Left ventricle myocardium inferior (tissue), 1 donor: Measurements from ENCODE around the gene KCNA4. TPM values are rescaled to one million over a fixed set of nuclear protein-coding genes. Genes with fewer than 3 reads are reported as not detected.

Experiments used
- DNase-seq: peaks from one replicate; pipeline ENCODE4 v3.0.0-alpha.2; 2020
- H3K27ac ChIP-seq: fragments of 200-600 bp; replicated peaks from 2 replicates; pipeline ENCODE4 v1.8.0; 2021
- H3K27me3 ChIP-seq: fragments of 200-600 bp; 2 replicates; pipeline ENCODE4 v1.8.0; 2021; ENCODE audit warnings: low read depth
- H3K36me3 ChIP-seq: fragments of 200-600 bp; 2 replicates; pipeline ENCODE4 v1.8.0; 2021
- H3K4me1 ChIP-seq: fragments of 200-600 bp; 2 replicates; pipeline ENCODE4 v1.8.0; 2021
- H3K4me3 ChIP-seq: fragments of 200-600 bp; 2 replicates; pipeline ENCODE4 v1.8.0; 2021; ENCODE audit warnings: mild to moderate bottlenecking, moderate library complexity
- H3K9me3 ChIP-seq: fragments of 200-600 bp; replicated peaks from 2 replicates; pipeline ENCODE4 v1.8.0; 2021
- CTCF ChIP-seq: fragments of 200-600 bp; IDR thresholded peaks from 2 replicates; pipeline ENCODE4 v1.8.0; 2021; ENCODE audit warnings: antibody characterized with exemption, mild to moderate bottlenecking, borderline replicate concordance
- intact Hi-C: fragments of 100-400 bp; cut with micrococcal nuclease; formaldehyde crosslinking; loops from one replicate; pipeline ENCODE4 v1.11.0; 2022
- total RNA-seq: library from RNA; stranded (reverse); fragmentation: NEBNext Ultra II Directional; extraction: Animal tissue kit (Norgen Biotek cat#: 25700); gene quantifications from one replicate; pipeline ENCODE4 v1.2.1, GENCODE V29; 2021
- donor health status: DM: no; HTN: yes; CAD: no; lungs with severe emphysema.

Gene KCNA4
- total RNA-seq, 1 donor from 2014 or later, result 5.3 TPM

- Histone ChIP-seq H3K4me1 (peaks cover 10% of the 10 kb centered on the region), H3K9me3 (no peaks in the 10 kb centered on the region), H3K27ac (no peak overlapping the region), H3K36me3 (no peaks in the 10 kb centered on the region), H3K4me3 (no peak overlapping the region), H3K27me3 (no peaks in the 10 kb centered on the region)
- intact Hi-C loops, result no loop called here
- DNase-seq, result no peak
- TF ChIP-seq CTCF, result no peak
Observed at GRCh38 chr11:29963796-29964195, 53.0 kb downstream of the KCNA4 start.

DNA sequence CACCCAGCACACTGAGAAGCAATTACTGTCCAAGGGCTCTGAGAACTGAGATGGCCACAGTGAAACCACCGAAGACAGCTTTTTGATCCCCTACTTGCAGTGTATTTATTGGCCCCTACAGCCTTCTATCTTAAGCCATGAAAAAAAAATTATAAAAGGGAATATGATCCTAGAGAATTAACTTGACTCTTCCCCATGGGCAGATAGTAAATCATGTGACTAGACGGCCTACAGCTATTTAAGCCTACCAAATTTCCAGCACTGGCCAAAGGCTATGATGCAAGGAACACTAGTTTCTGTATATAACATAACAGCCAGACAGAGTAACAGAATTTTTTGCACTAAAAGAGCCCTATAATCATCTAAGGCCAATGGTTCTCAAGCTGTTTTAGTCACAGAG is 53.8 kb downstream of the KCNA4 start:
- H3K36me3 ChIP-seq, result no peaks in the 10 kb centered on the region
- no peaks in the 10 kb centered on the region for H3K9me3 ChIP-seq
- no peak overlapping the region for H3K4me3 ChIP-seq
- no peak for TF ChIP-seq CTCF
- H3K27me3 ChIP-seq, result no peaks in the 10 kb centered on the region
- no peak overlapping the region for H3K27ac ChIP-seq
- DNase-seq, result no peak
- H3K4me1 ChIP-seq, result peaks cover 10% of the 10 kb centered on the region
- intact Hi-C loops, result no loop called here

GRCh38 chr11:29962243-29962642 is 54.6 kb downstream of the KCNA4 start:
- no peak for DNase-seq
- Histone ChIP-seq H3K36me3 (no peaks in the 10 kb centered on the region), H3K4me3 (no peak overlapping the region), H3K9me3 (no peaks in the 10 kb centered on the region), H3K27me3 (no peaks in the 10 kb centered on the region), H3K27ac (no peak overlapping the region), H3K4me1 (peaks cover 10% of the 10 kb centered on the region)
- peak; percentile 39 for TF ChIP-seq CTCF
- intact Hi-C loops, result no loop called here

Other genes with a start within 250 kb of the KCNA4 start
- gene FSHB, start 214.0 kb upstream of the KCNA4 start, total RNA-seq, result not detected